ENCODE data around the gene IWS1.

The IWS1 gene

GRCh38 chr2:127552336-127552735 is 26.0 kb upstream of the IWS1 start:
- TF ChIP-seq POLR2AphosphoS5 (IDR thresholded peaks at IDR 0.05; ENCODE audit: low read depth, low read length): no peak
- TF ChIP-seq TAF1 (IDR thresholded peaks at IDR 0.05; ENCODE audit: borderline replicate concordance, insufficient read depth, low read length): no peak
- TF ChIP-seq FOXP2 (optimal IDR thresholded peaks at IDR 0.05; ENCODE audit: borderline replicate concordance, extremely low read depth, extremely low read length, insufficient read depth): no peak
- TF ChIP-seq SIN3A (IDR thresholded peaks at IDR 0.05; ENCODE audit: borderline replicate concordance, insufficient read depth, low read length): no peak
- no peak for TF ChIP-seq REST (IDR thresholded peaks at IDR 0.05; ENCODE audit: insufficient read depth in 1 of 2, low read depth in 2 of 2, low read length in 2 of 2)

DNA sequence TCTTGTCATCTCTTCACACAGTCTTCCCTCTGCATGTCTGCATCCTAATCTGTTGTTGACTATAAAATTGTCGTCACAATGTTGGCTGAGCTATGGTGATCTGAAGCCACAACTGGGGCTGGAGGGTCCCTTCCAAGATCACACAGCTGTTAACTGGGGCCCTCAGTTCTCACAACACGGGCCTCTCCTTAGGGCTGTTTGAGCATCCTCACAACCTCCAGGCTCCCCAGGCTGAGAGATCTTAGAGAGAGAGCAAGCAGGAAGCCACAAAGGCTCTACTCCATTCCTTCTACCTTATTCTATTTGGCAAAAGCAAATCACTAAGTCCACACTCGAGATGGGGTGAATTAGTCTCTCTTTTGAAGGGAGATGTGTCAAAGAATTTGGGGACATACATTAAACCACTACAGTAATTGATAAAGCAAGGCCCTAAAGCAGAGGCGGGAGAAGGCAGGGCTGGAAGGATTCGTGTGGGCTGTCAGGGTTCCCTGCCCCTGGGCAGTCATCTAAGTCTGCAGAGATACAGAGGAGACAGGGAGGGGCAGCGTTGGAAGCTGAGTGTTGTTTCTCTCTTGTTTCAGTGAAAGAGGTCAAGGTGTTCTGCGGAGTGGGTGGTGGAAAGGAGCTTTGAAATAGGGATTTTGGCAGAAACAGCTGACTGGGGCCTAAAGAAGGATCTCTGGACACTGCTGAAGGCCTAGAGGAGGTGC is 25.1 kb upstream of the IWS1 start:
- TF ChIP-seq REST (IDR thresholded peaks at IDR 0.05; ENCODE audit: insufficient read depth in 1 of 2, low read depth in 2 of 2, low read length in 2 of 2) (no peak), SIN3A (IDR thresholded peaks at IDR 0.05; ENCODE audit: borderline replicate concordance, insufficient read depth, low read length) (no peak), TAF1 (IDR thresholded peaks at IDR 0.05; ENCODE audit: borderline replicate concordance, insufficient read depth, low read length) (no peak), FOXP2 (optimal IDR thresholded peaks at IDR 0.05; ENCODE audit: borderline replicate concordance, extremely low read depth, extremely low read length, insufficient read depth) (no peak), POLR2AphosphoS5 (IDR thresholded peaks at IDR 0.05; ENCODE audit: low read depth, low read length) (no peak)

GRCh38 chr2:127546797-127547196 is 20.5 kb upstream of the IWS1 start:
- TF ChIP-seq SIN3A (IDR thresholded peaks at IDR 0.05; ENCODE audit: borderline replicate concordance, insufficient read depth, low read length): no peak
- no peak for TF ChIP-seq FOXP2 (optimal IDR thresholded peaks at IDR 0.05; ENCODE audit: borderline replicate concordance, extremely low read depth, extremely low read length, insufficient read depth)
- no peak for TF ChIP-seq POLR2AphosphoS5 (IDR thresholded peaks at IDR 0.05; ENCODE audit: low read depth, low read length)
- no peak for TF ChIP-seq TAF1 (IDR thresholded peaks at IDR 0.05; ENCODE audit: borderline replicate concordance, insufficient read depth, low read length)
- no peak for TF ChIP-seq REST (IDR thresholded peaks at IDR 0.05; ENCODE audit: insufficient read depth in 1 of 2, low read depth in 2 of 2, low read length in 2 of 2)

- no peak for TF ChIP-seq TAF1 (IDR thresholded peaks at IDR 0.05; ENCODE audit: borderline replicate concordance, insufficient read depth, low read length)
Measured at GRCh38 chr2:127545796-127546195, 19.5 kb upstream of the IWS1 start.

DNA sequence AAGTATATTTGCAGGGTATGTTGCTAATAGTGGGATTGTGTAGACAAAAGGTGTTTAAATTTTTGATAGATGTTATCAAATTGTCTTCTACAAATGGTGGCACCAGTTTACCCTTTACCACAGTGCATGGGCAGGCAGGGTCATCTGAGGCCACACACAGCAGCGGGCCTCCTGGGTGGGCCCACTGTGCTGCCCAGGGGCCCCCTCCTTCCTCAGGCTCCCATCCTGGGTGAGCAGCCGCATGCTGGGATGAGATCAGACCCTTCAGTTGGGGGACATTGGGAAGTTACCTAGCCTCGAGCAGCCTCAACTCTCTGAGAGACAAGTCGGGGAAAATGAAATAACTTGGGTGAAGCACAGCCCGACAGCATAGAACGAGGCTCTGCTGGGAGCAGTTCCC is 18.9 kb upstream of the IWS1 start:
- TF ChIP-seq TAF1 (IDR thresholded peaks at IDR 0.05; ENCODE audit: borderline replicate concordance, insufficient read depth, low read length): no peak
- TF ChIP-seq REST (IDR thresholded peaks at IDR 0.05; ENCODE audit: insufficient read depth in 1 of 2, low read depth in 2 of 2, low read length in 2 of 2): no peak
- TF ChIP-seq FOXP2 (optimal IDR thresholded peaks at IDR 0.05; ENCODE audit: borderline replicate concordance, extremely low read depth, extremely low read length, insufficient read depth): no peak
- TF ChIP-seq SIN3A (IDR thresholded peaks at IDR 0.05; ENCODE audit: borderline replicate concordance, insufficient read depth, low read length): no peak
- no peak for TF ChIP-seq POLR2AphosphoS5 (IDR thresholded peaks at IDR 0.05; ENCODE audit: low read depth, low read length)

Data from PFSK-1 (cell line).